ENCODE measurements around the gene LIMA1.
A peak's percentile ranks its signal among the peaks of the same experiment; 100 is the strongest.
"Not testable (repeated sequence)": the region's sequence is repeated elsewhere in the genome, so short reads cannot be mapped to it uniquely, and the experiment has no call there.

Gene LIMA1

DNA sequence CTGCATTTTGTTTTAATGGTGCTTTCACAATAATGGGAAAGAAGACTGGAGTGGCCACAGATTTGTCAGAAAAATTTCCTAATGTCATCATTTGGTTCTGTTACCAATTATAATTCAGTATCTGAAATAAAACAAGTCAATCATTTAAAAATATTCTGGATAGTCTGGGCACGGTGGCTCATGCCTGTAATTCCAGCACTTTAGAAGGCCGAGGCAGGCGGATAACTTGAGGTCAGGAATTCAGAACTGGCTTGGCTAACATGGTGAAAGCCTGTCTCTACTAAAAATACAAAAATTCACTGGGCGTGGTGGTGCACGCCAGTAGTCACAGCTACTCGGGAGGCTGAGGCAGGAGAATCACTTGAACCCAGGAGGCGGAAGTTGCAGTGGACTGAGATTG lies 4.0 kb upstream of the LIMA1 start:
- no peak for DNase-seq (ENCODE audit: low read depth, low spot score)

DNA sequence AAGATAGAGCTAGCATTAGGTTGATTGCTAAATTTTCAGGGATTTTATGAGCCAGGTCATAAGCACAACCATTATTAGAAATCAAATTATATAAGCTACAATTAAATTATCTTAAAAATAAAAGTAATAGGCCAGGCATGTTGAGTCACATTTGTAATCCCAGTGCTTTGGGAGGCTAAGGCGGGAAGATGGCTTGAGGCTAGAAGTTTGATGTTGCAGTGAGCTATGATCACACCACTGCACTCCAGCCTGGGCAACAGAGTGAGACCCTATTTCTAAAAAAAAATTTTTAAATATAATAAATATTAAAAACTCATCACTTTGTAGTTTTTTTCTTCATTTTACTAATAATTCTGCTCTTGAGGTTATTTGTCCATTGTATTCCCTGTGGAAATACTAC lies 1.9 kb upstream of the LIMA1 start:
- DNase-seq (ENCODE audit: low read depth, low spot score) = no peak

DNA sequence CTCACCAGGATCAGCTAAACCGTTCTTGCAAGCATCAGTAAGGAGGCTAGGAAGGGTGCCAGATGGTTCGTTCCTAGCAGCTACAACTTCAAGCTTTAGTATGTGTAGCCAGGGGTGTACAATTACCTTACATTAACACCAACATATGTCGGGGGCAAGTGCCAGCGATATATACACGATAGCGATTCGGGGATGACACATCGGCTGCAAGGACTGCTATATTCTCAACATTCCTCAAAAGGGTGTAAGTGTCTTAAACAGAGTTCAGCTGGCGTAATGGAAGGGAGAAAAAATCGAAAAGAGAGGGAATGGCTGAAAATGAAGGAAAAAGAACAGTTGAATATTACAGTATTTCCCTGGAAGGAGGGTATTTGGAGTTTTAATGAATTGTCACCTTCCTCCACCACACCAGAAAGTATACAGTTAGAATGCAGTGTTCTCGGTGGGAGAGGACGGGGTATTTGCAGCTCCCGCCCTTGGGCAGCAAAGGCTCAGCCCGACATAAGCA lies 545 bp downstream of the LIMA1 start:
- DNase-seq (ENCODE audit: low read depth, low spot score) = no peak

DNA sequence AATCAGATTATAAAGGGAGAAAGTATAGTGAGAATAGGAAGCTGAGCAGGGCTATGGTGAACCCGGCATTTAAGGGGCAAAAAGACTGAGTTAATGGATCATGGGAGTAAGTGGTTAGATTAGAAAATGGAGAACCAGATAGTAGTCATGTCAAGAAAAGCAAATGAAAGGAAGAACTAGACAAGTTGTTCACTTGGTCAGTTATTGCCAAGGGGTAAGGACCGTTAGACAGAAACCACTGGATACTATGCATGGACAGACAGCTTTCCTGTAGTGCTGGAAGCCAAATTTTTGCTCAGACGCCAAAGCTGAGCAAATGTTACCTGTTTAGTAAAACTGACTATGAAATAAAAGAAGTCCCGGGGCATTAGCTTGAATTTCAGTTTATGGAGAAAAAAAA lies 3.8 kb downstream of the LIMA1 start:
- no peak for DNase-seq (ENCODE audit: low read depth, low spot score)

DNA sequence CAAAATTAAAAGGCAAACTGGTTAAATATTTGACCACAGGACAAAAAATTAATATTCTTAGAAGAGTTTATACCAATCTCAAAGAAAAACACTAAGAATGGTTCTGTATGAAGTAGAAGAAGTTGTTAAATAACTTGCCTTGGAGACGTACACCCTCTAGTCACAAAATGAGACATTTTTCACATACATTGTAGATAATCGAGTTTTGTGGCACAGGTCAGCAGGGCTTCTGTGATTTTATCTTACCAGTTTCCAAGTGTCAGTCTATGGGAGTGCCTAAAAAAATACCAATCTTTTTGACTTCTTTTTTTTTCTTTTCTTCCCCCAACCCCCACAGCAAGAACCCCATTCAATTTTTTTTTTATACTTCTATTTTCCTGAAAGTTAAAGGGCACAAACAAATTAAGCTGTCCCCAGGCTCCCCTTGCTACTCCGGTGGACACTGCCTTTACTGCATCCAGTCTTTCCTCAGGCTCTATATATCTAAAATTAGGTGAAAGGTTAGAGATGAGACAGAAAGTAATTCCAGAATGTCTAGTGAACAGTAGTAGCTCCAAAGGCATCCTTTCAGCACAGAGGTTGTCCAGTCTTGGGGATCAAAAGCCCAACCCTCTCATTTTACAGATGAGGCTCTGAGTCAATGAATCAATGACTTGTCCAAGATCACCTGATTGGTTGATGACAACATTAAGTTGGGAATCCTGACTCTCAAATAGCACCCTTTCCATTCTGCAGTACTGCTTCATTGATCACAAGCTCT lies 6.2 kb downstream of the LIMA1 start:
- DNase-seq (ENCODE audit: low read depth, low spot score) = no peak

DNA sequence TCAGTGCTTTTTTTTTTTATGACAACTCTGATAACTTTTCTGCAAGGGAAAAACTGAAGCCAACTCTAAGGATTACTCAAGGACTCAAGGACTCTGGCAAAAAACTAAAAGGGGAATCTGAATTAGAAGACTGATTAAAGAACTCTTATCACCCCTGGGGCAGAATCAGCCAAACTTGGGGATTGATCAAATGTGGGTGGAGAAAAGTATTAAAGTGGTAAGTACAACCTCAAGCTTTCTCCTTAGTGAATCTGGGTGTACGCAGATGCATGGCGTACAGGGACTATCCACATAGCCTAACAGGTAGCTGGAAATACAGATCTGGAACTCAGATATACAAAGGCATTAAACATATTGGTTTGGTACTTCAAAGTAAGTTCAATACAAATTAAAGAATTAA lies 7.3 kb downstream of the LIMA1 start:
- no peak for DNase-seq (ENCODE audit: low read depth, low spot score)

DNA sequence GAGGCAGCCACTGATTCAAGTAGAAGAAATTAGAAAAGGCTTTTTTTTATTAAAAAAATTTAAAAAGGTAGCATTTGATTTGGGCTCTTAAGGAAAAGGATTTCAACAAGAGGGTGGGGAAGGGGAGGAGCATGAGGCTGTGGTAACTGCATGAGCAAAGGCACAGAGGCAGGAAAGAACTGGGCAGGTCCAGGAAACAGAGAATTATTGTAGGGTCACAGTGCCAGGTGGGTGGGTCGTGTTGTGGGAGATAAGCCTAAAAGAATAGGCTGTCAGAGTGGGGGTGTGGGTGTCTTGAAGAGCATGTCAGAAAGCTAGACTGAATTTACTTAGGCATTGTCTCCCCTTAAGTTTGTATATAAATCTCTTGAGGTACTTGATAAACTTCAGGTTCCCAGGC lies 7.8 kb downstream of the LIMA1 start:
- no peak for DNase-seq (ENCODE audit: low read depth, low spot score)

DNA sequence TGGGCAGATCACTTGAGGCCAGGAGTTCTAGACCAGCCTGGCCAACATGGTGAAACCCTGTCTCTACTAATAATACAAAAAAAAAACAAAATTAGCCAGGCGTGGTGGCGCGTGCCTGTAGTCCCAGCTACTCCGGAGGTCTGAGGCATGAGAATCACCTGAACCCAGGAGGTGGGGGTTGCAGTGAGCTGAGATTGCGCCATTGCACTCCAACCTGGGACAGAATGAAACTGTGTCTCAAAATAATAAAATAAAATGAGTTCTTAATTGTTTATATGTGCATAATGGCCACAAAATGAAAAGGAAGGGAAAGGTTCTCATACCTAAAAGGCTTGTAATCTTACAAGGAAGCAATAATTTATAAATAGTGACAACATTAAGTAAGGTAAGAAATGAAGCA lies 8.2 kb downstream of the LIMA1 start:
- not testable (repeated sequence) for DNase-seq (ENCODE audit: low read depth, low spot score)

DNA sequence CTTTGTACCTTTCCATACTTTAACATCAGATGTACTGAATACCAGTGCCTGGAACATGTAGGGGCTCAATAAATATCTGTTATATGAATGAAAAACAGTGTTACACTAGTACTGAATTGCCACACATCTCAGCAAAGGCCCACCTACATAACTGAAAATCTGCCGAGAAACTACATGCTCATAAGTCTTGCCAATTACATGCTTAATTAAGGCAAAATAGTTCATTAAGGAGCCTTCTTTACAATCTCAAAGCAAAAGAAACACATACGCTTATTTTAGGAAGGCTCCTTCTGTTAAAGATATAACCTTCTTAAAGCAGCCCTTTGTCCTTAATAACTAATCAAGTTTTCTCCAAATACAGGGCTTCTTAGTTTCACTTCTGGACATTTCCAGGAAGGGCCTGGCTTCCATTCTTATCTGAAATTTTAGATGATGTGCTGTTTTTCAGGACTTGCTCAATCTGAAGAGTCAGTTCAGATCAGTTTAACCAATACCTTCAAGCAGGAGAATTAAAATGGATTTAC lies 11.5 kb downstream of the LIMA1 start:
- no peak for DNase-seq (ENCODE audit: low read depth, low spot score)

DNA sequence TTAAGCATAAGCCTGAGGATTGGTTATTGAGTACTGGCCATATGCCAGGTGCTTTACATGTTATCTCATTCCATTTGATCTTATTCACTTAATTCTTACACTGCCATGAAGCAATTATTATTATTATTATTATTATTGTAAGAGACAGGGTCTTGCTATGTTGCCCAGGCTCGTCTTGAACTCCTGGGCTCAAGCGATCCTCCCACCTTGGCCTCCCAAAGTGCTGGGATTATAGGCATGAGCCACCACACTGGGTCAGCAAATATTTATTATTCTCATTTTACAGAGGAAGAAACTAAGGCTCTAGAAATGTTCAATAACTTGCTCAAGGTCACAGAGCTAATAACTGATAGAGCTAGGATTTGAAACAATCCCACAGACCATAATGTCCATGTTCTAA lies 14.8 kb downstream of the LIMA1 start:
- DNase-seq (ENCODE audit: low read depth, low spot score) = no peak

DNA sequence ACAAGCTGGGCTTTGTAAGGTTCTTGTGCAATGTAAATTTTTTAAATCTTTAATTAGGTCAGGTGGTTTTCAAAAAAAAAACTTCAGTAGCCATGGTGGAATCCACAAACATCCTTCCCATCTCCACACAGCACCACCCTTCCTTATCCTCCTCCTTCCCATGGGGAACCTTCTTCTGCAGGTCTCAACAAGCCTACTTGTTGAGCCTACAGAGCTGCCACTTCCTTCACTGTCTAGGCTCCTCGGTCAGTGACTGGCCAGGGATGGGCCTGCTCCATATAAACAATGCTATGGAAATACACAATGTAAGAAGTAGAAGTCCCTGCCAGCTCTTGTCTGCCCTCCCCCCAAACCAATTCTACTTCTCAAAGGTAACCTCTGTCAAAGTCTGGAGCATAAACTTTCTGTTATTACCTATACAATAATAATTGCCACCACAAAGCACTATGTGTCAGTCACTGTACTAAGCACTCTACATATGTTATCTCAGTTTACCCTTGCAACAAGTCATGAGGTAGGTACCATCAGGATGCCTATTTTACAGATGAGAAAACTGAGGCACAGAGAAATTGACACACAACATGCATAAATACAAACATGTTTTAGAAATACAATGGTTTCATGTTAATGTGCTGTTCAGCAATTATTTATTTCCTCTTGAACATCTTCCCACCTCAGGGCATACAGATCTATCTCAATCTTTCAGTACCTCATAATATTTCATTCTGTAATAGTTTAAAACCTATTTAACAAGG lies 17.4 kb downstream of the LIMA1 start:
- no peak for DNase-seq (ENCODE audit: low read depth, low spot score)

DNA sequence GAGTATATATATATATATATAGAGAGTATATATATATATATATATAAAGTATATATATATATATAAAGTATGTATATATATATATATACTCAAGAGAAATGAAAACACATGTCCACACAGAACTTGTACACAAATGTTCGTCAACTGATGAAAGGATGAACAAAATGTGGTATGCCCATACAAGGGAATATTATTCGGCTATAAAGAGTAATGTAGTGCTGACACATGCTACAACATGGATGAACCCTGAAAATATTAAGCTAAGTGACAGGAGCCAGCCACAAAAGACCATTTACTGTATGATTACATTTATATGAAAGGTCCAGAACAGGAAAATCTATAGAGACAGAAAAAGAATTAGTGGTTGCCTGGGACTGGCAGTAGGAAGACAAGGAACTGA lies 19.5 kb downstream of the LIMA1 start:
- DNase-seq (ENCODE audit: low read depth, low spot score) = no peak

DNA sequence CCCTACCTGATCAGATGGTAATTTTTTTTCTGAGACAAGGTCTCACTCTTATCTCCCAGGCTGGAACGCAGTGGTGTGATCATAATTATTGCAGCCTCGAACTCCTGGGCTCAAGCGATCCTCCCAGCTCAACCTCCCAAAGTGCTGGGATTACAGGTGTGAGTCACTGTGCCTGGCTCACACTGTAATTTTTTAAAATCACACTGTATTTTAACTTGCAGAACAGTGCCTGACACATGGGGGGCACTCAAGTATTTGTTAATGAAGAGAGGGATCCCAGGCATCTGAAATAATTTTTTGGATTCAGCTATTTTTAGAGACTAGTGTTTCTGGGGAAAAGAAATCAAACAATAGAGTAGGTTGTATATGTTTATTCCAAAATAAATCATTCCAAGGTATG lies 21.7 kb downstream of the LIMA1 start:
- no peak for DNase-seq (ENCODE audit: low read depth, low spot score)

DNA sequence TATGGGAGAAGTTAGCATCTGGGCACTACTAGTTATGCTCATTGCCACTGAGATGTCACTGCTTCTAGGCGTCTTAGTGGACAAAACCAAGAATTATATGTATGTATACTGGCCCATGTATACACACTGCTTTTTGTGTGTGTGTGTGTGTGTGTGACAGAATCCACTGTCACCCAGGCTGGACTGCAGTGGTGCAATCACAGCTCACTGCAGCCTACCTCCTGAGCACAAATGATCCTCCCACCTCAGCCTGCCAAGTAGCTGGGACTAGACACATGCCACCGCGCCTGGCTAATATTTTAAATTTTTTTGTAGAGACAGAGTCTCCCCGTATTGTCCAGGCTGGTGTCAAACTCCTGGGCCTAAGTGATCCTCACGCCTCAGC lies 25.2 kb downstream of the LIMA1 start:
- no peak for DNase-seq (ENCODE audit: low read depth, low spot score)

DNA sequence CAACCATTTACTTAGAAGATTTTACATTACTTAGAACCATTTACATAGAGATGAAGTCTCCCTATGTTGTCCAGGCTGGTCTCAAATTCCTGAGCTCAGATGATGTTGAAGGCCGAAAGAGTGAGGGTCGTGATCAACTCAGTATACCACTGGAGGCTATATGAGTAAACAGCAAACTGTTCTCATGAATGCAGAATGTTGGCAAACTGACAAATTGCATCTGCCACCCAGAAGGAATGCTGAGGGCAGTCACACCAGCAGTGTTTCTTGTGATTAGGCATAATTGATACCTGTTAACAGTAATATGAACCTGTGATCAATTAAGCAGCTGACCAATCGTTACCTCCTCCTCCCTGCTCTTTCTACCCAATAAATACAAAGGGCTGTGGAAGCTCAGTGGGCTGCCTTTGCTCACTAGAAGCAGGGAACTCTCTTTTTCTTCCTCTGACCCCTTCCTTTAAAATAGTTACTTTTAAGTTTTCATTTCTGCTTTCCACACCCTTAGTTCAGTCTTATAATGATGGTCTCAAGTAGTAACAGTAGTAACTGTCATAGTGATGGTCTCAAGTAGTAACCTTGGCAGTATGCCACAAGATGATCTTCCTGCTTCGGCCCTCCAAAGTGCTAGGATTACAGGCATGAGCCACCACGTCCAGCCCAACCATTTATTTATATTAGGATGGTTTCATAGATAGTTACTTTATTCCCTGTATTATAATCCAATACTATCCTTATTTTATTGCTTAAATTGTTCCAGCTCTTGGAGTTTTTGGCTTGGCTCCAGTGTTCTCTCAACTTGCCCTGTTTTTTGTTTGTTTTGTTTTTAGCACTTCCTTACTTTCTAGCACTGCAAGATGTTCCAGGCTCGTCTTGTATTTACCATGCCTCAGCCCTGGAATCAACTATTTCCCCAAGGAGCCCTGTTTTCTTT lies 25.8 kb downstream of the LIMA1 start:
- DNase-seq (ENCODE audit: low read depth, low spot score) = no peak

DNA sequence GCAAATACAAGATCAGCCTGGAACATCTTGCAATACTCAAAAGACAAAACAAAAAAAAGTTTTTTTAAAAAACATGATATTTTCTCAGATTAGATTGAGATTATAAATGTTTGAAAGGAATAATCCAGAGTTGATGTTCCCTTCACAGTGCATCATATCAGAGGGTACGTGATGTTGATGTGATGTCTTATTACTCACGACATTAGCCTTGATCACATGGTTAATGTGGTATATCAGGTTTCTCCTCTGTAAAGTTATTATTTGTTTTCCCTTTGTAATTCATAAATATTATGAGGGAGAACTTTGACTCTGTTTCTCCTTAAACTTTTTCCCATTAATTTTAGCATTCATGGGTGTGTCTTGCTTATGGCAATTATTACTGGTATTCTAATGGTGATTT lies 26.6 kb downstream of the LIMA1 start:
- DNase-seq (ENCODE audit: low read depth, low spot score) = no peak

DNA sequence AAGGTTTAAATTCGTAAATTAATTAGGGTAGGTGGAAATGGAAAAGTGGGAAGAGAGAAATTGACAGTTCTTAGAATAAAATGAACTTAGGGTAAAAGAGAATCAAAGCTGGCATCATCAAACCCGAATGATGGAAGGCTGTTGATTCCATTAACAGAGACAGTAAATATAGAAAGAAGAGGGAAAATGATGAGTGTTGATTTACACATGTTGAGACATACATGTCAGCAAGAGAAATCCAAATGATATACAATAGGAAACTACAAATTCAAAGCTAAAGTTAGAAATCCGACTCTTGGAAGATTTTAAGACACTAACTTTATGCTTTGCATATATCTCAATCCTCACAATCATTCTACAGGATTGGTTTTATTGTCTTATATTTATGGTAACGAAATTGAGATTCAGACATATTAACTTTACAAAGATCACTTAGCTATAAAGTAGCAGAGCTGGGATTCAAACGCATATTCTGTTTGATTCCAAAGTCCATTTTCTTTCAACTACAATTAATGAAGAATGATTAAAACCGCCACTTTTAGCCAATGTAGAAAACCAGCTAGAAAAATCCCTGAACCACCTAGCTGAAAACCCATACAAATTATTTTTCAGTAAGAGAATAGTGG lies 30.2 kb downstream of the LIMA1 start:
- no peak for DNase-seq (ENCODE audit: low read depth, low spot score)

DNA sequence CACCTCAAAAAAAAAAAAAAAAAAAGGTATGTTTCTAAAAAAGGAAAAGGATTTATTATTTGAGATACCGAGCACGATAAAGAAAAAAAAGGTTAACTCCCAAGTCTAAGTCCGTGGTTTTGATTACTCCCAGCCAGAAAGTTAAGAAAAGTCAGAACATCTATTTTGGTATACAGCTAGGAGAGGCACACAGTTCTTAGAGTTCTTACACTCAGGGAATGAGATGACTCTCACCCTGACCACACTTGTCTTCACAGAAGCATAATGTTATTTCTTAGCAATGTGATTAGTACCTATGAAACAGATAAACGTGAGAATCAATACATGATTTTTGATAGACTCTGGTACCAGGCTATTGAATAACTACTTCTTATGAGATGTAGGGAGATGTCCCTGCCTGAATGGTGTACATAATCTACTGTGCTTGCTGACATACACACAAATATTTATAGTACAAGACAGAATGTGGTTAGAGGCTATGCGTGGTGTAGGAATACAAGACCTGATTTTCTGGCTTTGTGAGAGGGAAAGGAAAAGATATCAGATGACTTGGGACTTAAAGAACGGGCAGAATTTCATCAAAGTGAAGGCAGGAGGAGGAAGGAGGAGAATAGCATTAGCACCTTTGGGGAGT lies 31.6 kb downstream of the LIMA1 start:
- DNase-seq (ENCODE audit: low read depth, low spot score) = no peak

DNA sequence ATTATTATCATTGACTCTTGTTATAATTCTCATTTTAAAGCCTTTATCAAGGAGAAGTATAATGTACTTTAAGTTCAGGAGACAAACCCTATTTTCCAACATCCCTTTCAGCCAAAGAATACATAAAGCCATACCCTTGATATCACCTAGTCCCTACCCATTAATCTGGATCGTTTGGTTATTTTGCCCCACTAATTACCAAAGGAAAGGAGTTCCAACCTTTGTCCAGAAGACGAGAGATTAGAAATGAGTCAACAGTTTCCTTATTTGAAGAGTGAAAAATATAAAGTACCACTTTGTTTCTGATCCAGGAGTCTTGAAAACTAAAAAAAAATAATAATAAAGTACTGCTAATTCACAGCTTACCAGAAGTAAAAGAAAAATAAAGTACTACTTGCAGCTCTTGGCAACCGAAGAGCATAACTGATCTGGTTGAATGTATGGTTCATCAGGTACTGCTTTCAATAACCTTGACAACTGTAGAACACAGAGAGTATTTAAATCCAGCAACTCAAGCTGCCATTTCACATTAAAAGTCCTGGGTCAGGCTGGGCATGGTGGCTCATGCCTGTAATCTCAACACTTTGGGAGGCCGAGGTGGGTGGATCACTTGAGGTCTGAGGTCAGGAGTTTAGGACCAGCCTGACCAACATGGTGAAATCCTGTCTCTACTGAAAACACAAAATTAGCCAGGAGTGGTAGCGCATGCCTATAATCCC lies 33.7 kb downstream of the LIMA1 start:
- peak; percentile 25 for DNase-seq (ENCODE audit: low read depth, low spot score)

DNA sequence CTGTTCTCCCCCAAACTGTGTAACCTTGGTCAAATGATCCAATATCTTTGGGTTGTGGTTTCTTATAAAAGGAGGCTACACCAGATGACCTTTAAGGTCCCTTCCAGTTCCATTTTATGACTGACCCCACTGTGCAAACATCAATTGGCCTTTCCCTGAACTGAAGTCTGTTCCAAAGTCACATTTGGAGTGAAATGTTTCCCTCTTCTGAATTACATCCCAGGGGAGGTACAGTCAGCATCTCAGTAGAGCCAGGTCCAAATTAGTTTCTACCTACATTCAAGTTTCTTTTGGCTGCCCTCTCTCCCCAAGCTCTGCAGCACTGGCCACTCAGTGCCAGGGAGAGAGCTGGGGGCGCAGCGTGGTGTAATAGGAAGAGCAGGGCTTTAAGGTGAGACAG lies 34.4 kb downstream of the LIMA1 start:
- DNase-seq (ENCODE audit: low read depth, low spot score) = no peak

All from ELF-1 (cell line).